Stimulated activated memory B cell treated with anti-CD40 and anti-IgM and Interleukin-4, amounts not matched to agents 10 μg/mL and 1 μg/mL and 100 μg/mL, for 72 hours (primary cell): ENCODE measurements around the gene LMCD1.

Experiments used
- ATAC-seq: fragments of 150-1000 bp; cut with Tn5 transposase; 2 replicates; pipeline ENCODE4 v1.10.0; 2021
- H3K27ac Mint-ChIP-seq: one replicate; pipeline ENCODE4 v1.8.0; 2022; ENCODE audit warnings: mild to moderate bottlenecking, mixed read lengths
- H3K27me3 Mint-ChIP-seq: one replicate; pipeline ENCODE4 v1.8.0; 2022; ENCODE audit warnings: mixed read lengths
- H3K36me3 Mint-ChIP-seq: one replicate; pipeline ENCODE4 v1.8.0; 2022; ENCODE audit warnings: mixed read lengths
- H3K4me1 Mint-ChIP-seq: one replicate; pipeline ENCODE4 v1.8.0; 2022; ENCODE audit warnings: mixed read lengths
- H3K4me3 Mint-ChIP-seq: one replicate; pipeline ENCODE4 v1.8.0; 2022; ENCODE audit warnings: mild to moderate bottlenecking, moderate library complexity, mixed read lengths
- H3K9me3 Mint-ChIP-seq: one replicate; pipeline ENCODE4 v1.8.0; 2022; ENCODE audit warnings: mixed read lengths

Gene LMCD1

GRCh38 chr3:8553405-8553804 is 51.8 kb downstream of the LMCD1 start:
- no peaks in the 10 kb centered on the region for H3K4me1 Mint-ChIP-seq
- H3K4me3 Mint-ChIP-seq, result no peak overlapping the region
- no peak overlapping the region for H3K27ac Mint-ChIP-seq
- peaks cover 15% of the 10 kb centered on the region for H3K36me3 Mint-ChIP-seq
- no peak for ATAC-seq
- H3K9me3 Mint-ChIP-seq, result no peaks in the 10 kb centered on the region
- H3K27me3 Mint-ChIP-seq, result no peaks in the 10 kb centered on the region

GRCh38 chr3:8554696-8555095 is 53.1 kb downstream of the LMCD1 start:
- H3K27ac Mint-ChIP-seq, result no peak overlapping the region
- ATAC-seq, result no peak
- H3K27me3 Mint-ChIP-seq, result no peaks in the 10 kb centered on the region
- H3K4me3 Mint-ChIP-seq, result no peak overlapping the region
- no peaks in the 10 kb centered on the region for H3K9me3 Mint-ChIP-seq
- peaks cover 15% of the 10 kb centered on the region for H3K36me3 Mint-ChIP-seq
- H3K4me1 Mint-ChIP-seq, result no peaks in the 10 kb centered on the region

- no peaks in the 10 kb centered on the region for H3K27me3 Mint-ChIP-seq
- ATAC-seq, result no peak
- no peaks in the 10 kb centered on the region for H3K9me3 Mint-ChIP-seq
- no peaks in the 10 kb centered on the region for H3K4me1 Mint-ChIP-seq
- no peak overlapping the region for H3K27ac Mint-ChIP-seq
- H3K36me3 Mint-ChIP-seq, result peaks cover 11% of the 10 kb centered on the region
- H3K4me3 Mint-ChIP-seq, result no peak overlapping the region
These were observed 53.6 kb downstream of the LMCD1 start for GRCh38 chr3:8555113-8555661.

- Mint-ChIP-seq H3K9me3 (no peaks in the 10 kb centered on the region), H3K4me1 (no peaks in the 10 kb centered on the region), H3K27ac (no peak overlapping the region), H3K27me3 (no peaks in the 10 kb centered on the region), H3K4me3 (no peak overlapping the region), H3K36me3 (peaks cover 5% of the 10 kb centered on the region)
- no peak for ATAC-seq
These were observed 54.3 kb downstream of the LMCD1 start for GRCh38 chr3:8555725-8556472.

DNA sequence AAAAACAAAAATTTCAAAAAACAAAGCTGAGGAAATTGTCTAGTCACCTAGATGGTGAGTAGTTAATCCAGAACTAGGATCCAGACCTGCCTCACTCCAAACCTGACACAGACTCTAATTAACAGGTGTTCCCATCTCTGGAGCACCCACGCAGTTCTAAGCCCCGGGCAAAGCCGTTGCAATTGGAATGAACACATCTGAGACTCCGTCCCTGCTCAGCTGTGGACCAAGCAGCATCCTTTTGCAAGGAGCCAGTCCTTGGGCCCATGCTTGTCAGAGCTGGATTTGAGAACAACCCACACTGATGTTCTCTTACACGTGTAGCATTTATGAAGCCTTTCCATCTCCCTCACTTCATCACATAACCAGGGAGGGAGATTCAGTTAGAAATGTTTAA is 54.8 kb downstream of the LMCD1 start:
- no peaks in the 10 kb centered on the region for H3K9me3 Mint-ChIP-seq

DNA sequence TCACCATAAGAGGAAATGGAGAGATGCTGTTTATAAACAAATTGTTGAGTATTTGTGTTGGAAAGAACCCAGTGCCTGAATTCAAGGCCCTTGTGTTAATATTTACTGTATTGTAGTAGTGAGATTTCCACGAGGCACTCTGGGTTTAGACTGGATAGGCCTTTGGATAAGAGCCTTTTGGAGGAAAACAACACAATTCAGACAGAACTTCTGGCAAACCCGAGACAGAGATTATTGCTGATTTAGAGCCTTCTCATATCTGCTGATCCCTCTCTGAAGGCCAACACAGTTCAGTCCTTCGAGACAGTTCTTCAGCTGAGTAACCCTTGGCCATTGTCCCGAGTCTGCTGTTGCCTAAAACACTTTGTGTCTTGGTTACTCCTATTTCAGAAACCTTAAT is 55.7 kb downstream of the LMCD1 start:
- ATAC-seq, result no peak
- no peaks in the 10 kb centered on the region for H3K9me3 Mint-ChIP-seq
- no peak overlapping the region for H3K4me3 Mint-ChIP-seq
- no peaks in the 10 kb centered on the region for H3K4me1 Mint-ChIP-seq
- H3K36me3 Mint-ChIP-seq, result peaks cover 5% of the 10 kb centered on the region
- H3K27ac Mint-ChIP-seq, result no peak overlapping the region
- H3K27me3 Mint-ChIP-seq, result no peaks in the 10 kb centered on the region

More for the DNA sequence above, 54.8 kb downstream of the LMCD1 start:
- Mint-ChIP-seq H3K36me3 (peaks cover 5% of the 10 kb centered on the region), H3K27me3 (no peaks in the 10 kb centered on the region), H3K4me1 (no peaks in the 10 kb centered on the region), H3K4me3 (no peak overlapping the region), H3K27ac (no peak overlapping the region)
- no peak for ATAC-seq

- Mint-ChIP-seq H3K36me3 (peaks cover 5% of the 10 kb centered on the region), H3K4me1 (no peaks in the 10 kb centered on the region), H3K9me3 (no peaks in the 10 kb centered on the region), H3K27me3 (no peaks in the 10 kb centered on the region), H3K27ac (no peak overlapping the region), H3K4me3 (no peak overlapping the region)
- ATAC-seq, result no peak
These were observed 57.0 kb downstream of the LMCD1 start for GRCh38 chr3:8558645-8559044.

- ATAC-seq, result no peak
- Mint-ChIP-seq H3K27ac (no peak overlapping the region), H3K4me3 (no peak overlapping the region), H3K36me3 (peaks cover 5% of the 10 kb centered on the region), H3K4me1 (no peaks in the 10 kb centered on the region), H3K9me3 (no peaks in the 10 kb centered on the region), H3K27me3 (no peaks in the 10 kb centered on the region)
These were observed 57.7 kb downstream of the LMCD1 start for GRCh38 chr3:8559351-8559750.

DNA sequence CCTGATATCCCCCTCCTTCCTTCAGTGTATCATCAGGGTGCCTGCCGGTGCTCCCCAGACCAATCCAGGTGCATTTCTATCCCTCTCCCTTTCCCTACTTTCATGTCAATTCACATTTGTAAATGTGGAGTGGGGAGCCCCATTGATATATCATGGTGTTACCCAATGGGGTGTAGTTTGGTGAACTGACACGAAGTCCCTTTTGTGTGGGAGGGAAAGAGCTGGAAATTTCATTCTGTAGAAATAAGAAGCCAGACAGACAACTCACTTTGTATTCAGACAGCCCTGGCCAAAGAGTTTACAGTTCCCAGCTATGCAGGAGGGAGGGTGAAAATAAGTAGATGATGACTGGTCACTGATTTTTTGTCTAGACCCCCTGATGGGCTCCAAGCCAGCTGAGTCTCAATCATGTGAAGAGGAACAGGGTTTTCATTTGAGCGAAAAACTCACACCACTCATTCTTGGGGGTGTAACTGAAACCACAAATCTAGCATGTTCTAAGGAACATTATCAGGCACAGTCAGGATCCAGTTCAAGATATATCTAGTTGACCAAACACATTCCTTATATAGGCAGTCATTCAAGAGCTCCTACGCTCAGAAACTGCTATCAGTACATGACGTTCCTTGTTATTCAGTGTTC is 58.9 kb downstream of the LMCD1 start:
- Mint-ChIP-seq H3K9me3 (no peaks in the 10 kb centered on the region), H3K36me3 (peaks cover 5% of the 10 kb centered on the region), H3K27me3 (no peaks in the 10 kb centered on the region), H3K4me1 (no peaks in the 10 kb centered on the region), H3K27ac (no peak overlapping the region), H3K4me3 (no peak overlapping the region)
- no peak for ATAC-seq

DNA sequence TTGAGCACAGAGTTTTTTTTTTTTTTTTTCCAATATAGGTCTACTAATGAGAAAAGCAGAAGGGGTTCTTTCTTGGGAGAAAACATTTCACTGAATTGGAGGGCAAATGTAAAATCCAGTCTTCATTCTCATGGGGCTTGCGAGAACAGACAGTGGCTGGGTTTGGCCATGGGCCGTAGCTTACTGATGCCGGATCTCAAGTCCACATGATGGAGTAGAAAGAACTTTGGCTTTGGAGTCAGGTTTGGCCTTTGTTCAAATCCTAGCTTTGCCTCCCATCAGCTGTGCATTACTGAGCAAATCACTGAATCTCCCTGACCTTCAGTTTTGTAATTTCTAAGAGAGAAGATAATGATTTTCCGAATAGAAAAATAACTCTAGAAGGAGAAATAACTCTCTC is 59.7 kb downstream of the LMCD1 start:
- H3K9me3 Mint-ChIP-seq, result no peaks in the 10 kb centered on the region
- ATAC-seq, result no peak
- peaks cover 5% of the 10 kb centered on the region for H3K36me3 Mint-ChIP-seq
- H3K4me3 Mint-ChIP-seq, result no peak overlapping the region
- H3K27me3 Mint-ChIP-seq, result no peaks in the 10 kb centered on the region
- H3K27ac Mint-ChIP-seq, result no peak overlapping the region
- H3K4me1 Mint-ChIP-seq, result no peaks in the 10 kb centered on the region

GRCh38 chr3:8562081-8562595 is 60.5 kb downstream of the LMCD1 start:
- H3K4me3 Mint-ChIP-seq, result no peak overlapping the region
- H3K27me3 Mint-ChIP-seq, result no peaks in the 10 kb centered on the region
- no peaks in the 10 kb centered on the region for H3K4me1 Mint-ChIP-seq
- ATAC-seq, result no peak
- no peak overlapping the region for H3K27ac Mint-ChIP-seq
- H3K9me3 Mint-ChIP-seq, result no peaks in the 10 kb centered on the region
- peaks cover under 1% of the 10 kb centered on the region for H3K36me3 Mint-ChIP-seq

DNA sequence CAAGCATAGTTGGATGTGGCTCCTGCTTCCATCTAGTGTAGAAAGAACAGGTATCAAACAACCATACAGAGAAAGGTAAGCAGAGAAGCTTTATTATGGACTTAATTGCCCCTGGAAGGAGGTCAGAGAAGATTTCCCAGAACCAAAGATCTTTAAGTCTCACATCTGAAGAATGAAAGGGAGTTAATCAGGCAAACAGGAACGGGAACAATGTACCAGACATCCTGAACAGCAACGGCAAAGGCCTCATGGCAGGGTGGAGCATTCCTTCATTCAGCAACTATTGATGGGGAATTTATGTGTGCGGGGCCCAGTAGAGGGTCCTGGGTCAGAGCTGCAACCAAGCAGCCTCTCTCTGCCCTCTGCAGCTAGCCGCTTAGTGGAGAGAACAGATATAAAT is 61.5 kb downstream of the LMCD1 start:
- no peak for ATAC-seq
- no peaks in the 10 kb centered on the region for H3K27me3 Mint-ChIP-seq
- H3K27ac Mint-ChIP-seq, result no peak overlapping the region
- H3K4me3 Mint-ChIP-seq, result no peak overlapping the region
- no peaks in the 10 kb centered on the region for H3K9me3 Mint-ChIP-seq
- H3K4me1 Mint-ChIP-seq, result no peaks in the 10 kb centered on the region
- no peaks in the 10 kb centered on the region for H3K36me3 Mint-ChIP-seq

GRCh38 chr3:8563597-8563996 is 62.0 kb downstream of the LMCD1 start:
- no peaks in the 10 kb centered on the region for H3K9me3 Mint-ChIP-seq
- no peaks in the 10 kb centered on the region for H3K4me1 Mint-ChIP-seq
- ATAC-seq, result no peak
- H3K27ac Mint-ChIP-seq, result no peak overlapping the region
- H3K4me3 Mint-ChIP-seq, result no peak overlapping the region
- H3K36me3 Mint-ChIP-seq, result peaks cover under 1% of the 10 kb centered on the region
- H3K27me3 Mint-ChIP-seq, result no peaks in the 10 kb centered on the region

GRCh38 chr3:8565376-8565775 is 63.8 kb downstream of the LMCD1 start:
- no peaks in the 10 kb centered on the region for H3K27me3 Mint-ChIP-seq
- H3K36me3 Mint-ChIP-seq, result peaks cover 15% of the 10 kb centered on the region
- no peaks in the 10 kb centered on the region for H3K4me1 Mint-ChIP-seq
- no peaks in the 10 kb centered on the region for H3K9me3 Mint-ChIP-seq
- H3K27ac Mint-ChIP-seq, result no peak overlapping the region
- H3K4me3 Mint-ChIP-seq, result no peak overlapping the region
- no peak for ATAC-seq

DNA sequence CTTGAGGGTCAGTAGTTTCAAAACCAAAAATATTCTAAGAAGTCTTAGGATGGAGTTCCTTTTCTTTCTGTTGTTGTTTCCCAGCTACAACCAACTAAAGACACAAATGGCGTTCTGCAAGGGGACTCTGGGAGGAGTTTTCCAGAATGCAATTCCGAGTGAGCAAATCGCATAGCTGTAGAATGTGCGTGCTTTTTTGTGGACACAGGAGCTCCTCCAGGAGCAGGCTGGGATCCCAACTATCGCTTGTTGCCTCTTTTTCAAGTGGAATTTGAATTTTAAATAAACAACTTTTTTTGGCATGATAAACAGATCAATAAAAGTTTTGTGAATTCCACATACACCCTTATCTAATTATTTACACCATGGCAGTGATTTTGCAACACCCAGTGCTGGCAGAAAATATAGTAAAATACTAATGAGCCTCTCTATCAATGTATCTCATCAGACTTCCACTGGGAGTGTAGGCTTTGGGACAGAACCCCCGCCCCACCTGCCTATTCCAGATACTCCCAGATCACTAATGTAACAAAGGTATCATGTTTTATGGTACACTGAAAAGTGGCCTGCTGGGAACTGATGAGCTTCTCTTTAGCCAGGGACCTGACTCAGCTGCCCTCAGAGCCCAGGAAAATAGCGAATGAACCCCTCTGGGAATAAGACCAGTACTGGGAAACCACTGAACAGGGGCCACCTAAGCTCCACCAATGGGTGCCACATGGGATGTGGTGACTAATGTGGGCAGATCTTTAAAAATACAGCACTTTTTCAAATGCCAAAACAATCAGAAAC is 66.4 kb downstream of the LMCD1 start:
- Mint-ChIP-seq H3K9me3 (no peaks in the 10 kb centered on the region), H3K27me3 (no peaks in the 10 kb centered on the region), H3K36me3 (peaks cover 23% of the 10 kb centered on the region), H3K4me1 (peaks cover 11% of the 10 kb centered on the region), H3K27ac (no peak overlapping the region), H3K4me3 (no peak overlapping the region)
- no peak for ATAC-seq
